PC-9 (cell line): ENCODE data around the gene GNLY.

ENCODE experiments used
- EZH2 ChIP-seq: fragments of 200-600 bp; sonication (generic); IDR thresholded peaks from 2 replicates; pipeline ENCODE4 v1.8.0; 2017; ENCODE audit warnings: antibody characterized with exemption, low read depth
- TF ChIP-seq, protein P1 (sequence below): fragments of 200-600 bp; sonication (generic); conservative IDR thresholded peaks from 2 replicates; pipeline ENCODE4 v1.6.1; 2017; ENCODE audit warnings: mixed run types, antibody characterized with exemption, mild to moderate bottlenecking, moderate library complexity

- TF ChIP-seq EZH2: no peak
- TF ChIP-seq, protein P1, sequence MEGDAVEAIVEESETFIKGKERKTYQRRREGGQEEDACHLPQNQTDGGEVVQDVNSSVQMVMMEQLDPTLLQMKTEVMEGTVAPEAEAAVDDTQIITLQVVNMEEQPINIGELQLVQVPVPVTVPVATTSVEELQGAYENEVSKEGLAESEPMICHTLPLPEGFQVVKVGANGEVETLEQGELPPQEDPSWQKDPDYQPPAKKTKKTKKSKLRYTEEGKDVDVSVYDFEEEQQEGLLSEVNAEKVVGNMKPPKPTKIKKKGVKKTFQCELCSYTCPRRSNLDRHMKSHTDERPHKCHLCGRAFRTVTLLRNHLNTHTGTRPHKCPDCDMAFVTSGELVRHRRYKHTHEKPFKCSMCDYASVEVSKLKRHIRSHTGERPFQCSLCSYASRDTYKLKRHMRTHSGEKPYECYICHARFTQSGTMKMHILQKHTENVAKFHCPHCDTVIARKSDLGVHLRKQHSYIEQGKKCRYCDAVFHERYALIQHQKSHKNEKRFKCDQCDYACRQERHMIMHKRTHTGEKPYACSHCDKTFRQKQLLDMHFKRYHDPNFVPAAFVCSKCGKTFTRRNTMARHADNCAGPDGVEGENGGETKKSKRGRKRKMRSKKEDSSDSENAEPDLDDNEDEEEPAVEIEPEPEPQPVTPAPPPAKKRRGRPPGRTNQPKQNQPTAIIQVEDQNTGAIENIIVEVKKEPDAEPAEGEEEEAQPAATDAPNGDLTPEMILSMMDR: no peak
Measured at GRCh38 chr2:85712849-85713612, 18.9 kb downstream of the GNLY start.
